Endothelial cell of umbilical vein (primary cell): ENCODE measurements around the gene SNURF.

Source experiments
- CTCF ChIP-seq, 2 donors: IDR thresholded peaks; 1 replicate in 1 of 2; 2 replicates in 1 of 2; pipeline ENCODE4 v1.5.1; 2011; ENCODE audit warnings: low read length in 2 of 2, mild to moderate bottlenecking in 2 of 2, moderate library complexity in 2 of 2, control low read depth in 1 of 2, inconsistent platforms in 1 of 2, low read depth in 1 of 2; ENCODE audit not compliant: insufficient read depth in 1 of 2; ENCODE audit errors: extremely low read depth in 1 of 2
- FOS ChIP-seq: IDR thresholded peaks from 2 replicates; pipeline ENCODE4 v1.6.1; 2011; ENCODE audit warnings: mild to moderate bottlenecking, low read length, moderate library complexity, borderline replicate concordance; ENCODE audit not compliant: insufficient read depth
- MYC ChIP-seq: IDR thresholded peaks from one replicate; pipeline ENCODE4 v1.6.1; 2011; ENCODE audit warnings: mild to moderate bottlenecking, low read depth, low read length
- POLR2AphosphoS5 ChIP-seq: IDR thresholded peaks from 2 replicates; pipeline ENCODE4 v1.6.1; 2012; ENCODE audit warnings: low read depth, mild to moderate bottlenecking, control low read depth, low read length, moderate library complexity; ENCODE audit not compliant: insufficient read depth
- TF ChIP-seq, protein P1 (sequence below): IDR thresholded peaks from 2 replicates; pipeline ENCODE4 v1.6.1; 2011; ENCODE audit not compliant: insufficient read depth, insufficient read length

DNA sequence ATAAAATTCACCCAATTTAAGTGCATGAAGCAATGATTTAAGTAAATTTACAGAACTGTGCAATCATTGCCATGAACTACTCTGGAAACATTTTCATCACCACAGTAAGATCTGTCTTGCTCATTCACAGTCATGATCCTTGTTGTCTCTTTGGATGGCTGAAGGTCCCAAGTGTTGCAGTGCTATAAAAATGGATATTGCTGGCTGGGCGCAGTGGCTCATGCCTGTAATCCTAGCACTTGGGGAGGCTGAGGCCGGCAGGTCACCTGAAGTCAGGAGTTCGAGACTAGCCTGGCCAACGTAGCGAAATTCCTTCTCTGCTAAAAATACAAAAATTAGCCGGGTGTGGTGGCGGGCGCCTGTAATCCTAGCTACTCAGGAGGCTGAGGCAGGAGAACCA lies 17.0 kb downstream of the SNURF start:
- TF ChIP-seq CTCF (IDR thresholded peaks at IDR 0.05; ENCODE audit: extremely low read depth in 1 of 2, insufficient read depth in 1 of 2, low read depth in 1 of 2, low read length in 2 of 2) = no peak
- TF ChIP-seq MYC = no peak
- TF ChIP-seq, protein P1, sequence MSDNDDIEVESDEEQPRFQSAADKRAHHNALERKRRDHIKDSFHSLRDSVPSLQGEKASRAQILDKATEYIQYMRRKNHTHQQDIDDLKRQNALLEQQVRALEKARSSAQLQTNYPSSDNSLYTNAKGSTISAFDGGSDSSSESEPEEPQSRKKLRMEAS = no peak
- no peak for TF ChIP-seq FOS
- TF ChIP-seq POLR2AphosphoS5 = no peak
